AG09309 (cell line): ENCODE data around the gene SLC17A7.
"Not testable (repeated sequence)": the region's sequence is repeated elsewhere in the genome, so short reads cannot be mapped to it uniquely, and the experiment has no call there.

ENCODE experiments used
- DNase-seq: peaks from one replicate; pipeline ENCODE4 v3.0.0-alpha.2; 2010; ENCODE audit warnings: low read depth
- H3K4me3 ChIP-seq: 2 replicates; pipeline ENCODE4 v1.5.1; 2011; ENCODE audit warnings: mild to moderate bottlenecking, low read depth, low read length, moderate library complexity; ENCODE audit not compliant: control insufficient read depth
- CTCF ChIP-seq: IDR thresholded peaks from 2 replicates; pipeline ENCODE4 v1.5.1; 2011; ENCODE audit warnings: mild to moderate bottlenecking, low read depth, low read length, inconsistent platforms; ENCODE audit not compliant: insufficient read depth, control insufficient read depth; ENCODE audit errors: missing control alignments

SLC17A7 gene

GRCh38 chr19:49462492-49462891 is 21.2 kb upstream of the SLC17A7 start:
- no peak for DNase-seq
- no peak for TF ChIP-seq CTCF
- no peak overlapping the region for H3K4me3 ChIP-seq

- no peak for TF ChIP-seq CTCF
- H3K4me3 ChIP-seq: no peak overlapping the region
- no peak for DNase-seq
These were observed 20.3 kb upstream of the SLC17A7 start for GRCh38 chr19:49461656-49462055.

GRCh38 chr19:49461130-49461529 is 19.8 kb upstream of the SLC17A7 start:
- DNase-seq, H3K4me3 ChIP-seq: not testable (repeated sequence)

GRCh38 chr19:49459388-49459787 is 18.1 kb upstream of the SLC17A7 start:
- no peak for TF ChIP-seq CTCF
- DNase-seq: no peak

DNA sequence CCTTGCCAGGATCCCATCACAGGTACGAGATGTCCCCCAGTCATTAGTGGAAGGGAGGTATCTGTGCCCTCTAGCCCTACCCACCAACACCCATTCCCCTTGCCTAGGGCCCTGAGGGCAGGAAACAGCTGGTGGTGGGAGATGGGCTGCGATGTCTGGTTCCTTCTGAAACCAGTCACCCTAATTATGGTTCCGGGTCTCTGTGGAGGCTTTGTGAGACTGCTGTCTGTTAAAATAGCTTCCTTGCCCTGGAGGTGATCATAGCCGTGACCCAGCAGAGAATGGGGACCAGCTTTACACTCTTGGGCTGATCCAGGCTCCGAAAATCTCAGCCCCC is 17.2 kb upstream of the SLC17A7 start:
- no peak for TF ChIP-seq CTCF
- DNase-seq: no peak
- no peak overlapping the region for H3K4me3 ChIP-seq

More at GRCh38 chr19:49459388-49459787, 18.1 kb upstream of the SLC17A7 start:
- no peak overlapping the region for H3K4me3 ChIP-seq

GRCh38 chr19:49456326-49456725 is 15.0 kb upstream of the SLC17A7 start:
- no peak for TF ChIP-seq CTCF
- H3K4me3 ChIP-seq: no peak overlapping the region
- DNase-seq: no peak

GRCh38 chr19:49455773-49456172 is 14.4 kb upstream of the SLC17A7 start:
- no peak overlapping the region for H3K4me3 ChIP-seq
- no peak for TF ChIP-seq CTCF
- DNase-seq: no peak
